GM03348 (cell line): Measurements from ENCODE around the gene EFCAB3.
"Not testable (repeated sequence)": the region's sequence is repeated elsewhere in the genome, so short reads cannot be mapped to it uniquely, and the experiment has no call there.

Experiments
- DNase-seq: peaks from one replicate; pipeline ENCODE4 v3.0.0; 2012; ENCODE audit warnings: low spot score

EFCAB3 gene

DNA sequence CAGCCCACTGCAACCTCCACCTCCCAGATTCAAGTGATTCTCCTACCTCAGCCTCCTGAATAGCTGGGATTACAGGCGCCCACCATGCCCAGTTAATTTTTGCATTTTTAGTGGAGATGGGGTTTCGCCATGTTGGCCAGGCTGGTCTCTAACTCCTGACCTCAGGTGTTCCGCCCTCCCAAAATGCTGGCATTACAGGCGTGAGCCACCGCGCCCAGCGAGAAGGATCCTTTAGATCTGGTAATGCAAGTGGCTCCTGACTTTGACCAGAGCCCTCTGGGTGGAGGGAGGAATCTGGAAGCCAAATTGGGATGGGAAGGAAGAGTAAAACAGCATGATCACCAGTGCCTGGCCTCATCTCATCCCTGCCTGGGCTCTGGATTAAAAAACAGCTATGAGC, 84.9 kb downstream of the EFCAB3 start:
- DNase-seq: not testable (repeated sequence)
